ENCODE data around the gene IL21R.

GRCh38 chr16:27362570-27363245 is 39.3 kb upstream of the IL21R start:
- TF ChIP-seq POLR2AphosphoS5 (IDR thresholded peaks at IDR 0.05; ENCODE audit: insufficient read depth in 1 of 2, low read depth in 1 of 2), result no peak
- no peak for TF ChIP-seq CTCF (IDR thresholded peaks at IDR 0.05)
- no peak for TF ChIP-seq POLR2A (IDR thresholded peaks at IDR 0.05)

Data from vagina (tissue), 2 donors.